Lung microvascular endothelial cell (primary cell): ENCODE measurements around the gene PPP4R1. TPM values are rescaled to one million over a fixed set of nuclear protein-coding genes. Genes with fewer than 3 reads are reported as not detected.
"Not testable (repeated sequence)": the region's sequence is repeated elsewhere in the genome, so short reads cannot be mapped to it uniquely, and the experiment has no call there.

Experiments used
- DNase-seq, 2 donors: peaks; one replicate each; pipeline versions ENCODE4 v3.0.0 to v3.0.0-alpha.2; 2010; ENCODE audit warnings: low read depth in 2 of 2
- total RNA-seq: library from RNA; depleted of rRNA; stranded (reverse); fragments of >200 nt; gene quantifications from 2 replicates; pipeline ENCODE4 v1.2.1, GENCODE V29; 2014

PPP4R1 gene, protein sequence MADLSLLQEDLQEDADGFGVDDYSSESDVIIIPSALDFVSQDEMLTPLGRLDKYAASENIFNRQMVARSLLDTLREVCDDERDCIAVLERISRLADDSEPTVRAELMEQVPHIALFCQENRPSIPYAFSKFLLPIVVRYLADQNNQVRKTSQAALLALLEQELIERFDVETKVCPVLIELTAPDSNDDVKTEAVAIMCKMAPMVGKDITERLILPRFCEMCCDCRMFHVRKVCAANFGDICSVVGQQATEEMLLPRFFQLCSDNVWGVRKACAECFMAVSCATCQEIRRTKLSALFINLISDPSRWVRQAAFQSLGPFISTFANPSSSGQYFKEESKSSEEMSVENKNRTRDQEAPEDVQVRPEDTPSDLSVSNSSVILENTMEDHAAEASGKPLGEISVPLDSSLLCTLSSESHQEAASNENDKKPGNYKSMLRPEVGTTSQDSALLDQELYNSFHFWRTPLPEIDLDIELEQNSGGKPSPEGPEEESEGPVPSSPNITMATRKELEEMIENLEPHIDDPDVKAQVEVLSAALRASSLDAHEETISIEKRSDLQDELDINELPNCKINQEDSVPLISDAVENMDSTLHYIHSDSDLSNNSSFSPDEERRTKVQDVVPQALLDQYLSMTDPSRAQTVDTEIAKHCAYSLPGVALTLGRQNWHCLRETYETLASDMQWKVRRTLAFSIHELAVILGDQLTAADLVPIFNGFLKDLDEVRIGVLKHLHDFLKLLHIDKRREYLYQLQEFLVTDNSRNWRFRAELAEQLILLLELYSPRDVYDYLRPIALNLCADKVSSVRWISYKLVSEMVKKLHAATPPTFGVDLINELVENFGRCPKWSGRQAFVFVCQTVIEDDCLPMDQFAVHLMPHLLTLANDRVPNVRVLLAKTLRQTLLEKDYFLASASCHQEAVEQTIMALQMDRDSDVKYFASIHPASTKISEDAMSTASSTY
- total RNA-seq, result 84.8 and 134 TPM in 2 replicates

DNA sequence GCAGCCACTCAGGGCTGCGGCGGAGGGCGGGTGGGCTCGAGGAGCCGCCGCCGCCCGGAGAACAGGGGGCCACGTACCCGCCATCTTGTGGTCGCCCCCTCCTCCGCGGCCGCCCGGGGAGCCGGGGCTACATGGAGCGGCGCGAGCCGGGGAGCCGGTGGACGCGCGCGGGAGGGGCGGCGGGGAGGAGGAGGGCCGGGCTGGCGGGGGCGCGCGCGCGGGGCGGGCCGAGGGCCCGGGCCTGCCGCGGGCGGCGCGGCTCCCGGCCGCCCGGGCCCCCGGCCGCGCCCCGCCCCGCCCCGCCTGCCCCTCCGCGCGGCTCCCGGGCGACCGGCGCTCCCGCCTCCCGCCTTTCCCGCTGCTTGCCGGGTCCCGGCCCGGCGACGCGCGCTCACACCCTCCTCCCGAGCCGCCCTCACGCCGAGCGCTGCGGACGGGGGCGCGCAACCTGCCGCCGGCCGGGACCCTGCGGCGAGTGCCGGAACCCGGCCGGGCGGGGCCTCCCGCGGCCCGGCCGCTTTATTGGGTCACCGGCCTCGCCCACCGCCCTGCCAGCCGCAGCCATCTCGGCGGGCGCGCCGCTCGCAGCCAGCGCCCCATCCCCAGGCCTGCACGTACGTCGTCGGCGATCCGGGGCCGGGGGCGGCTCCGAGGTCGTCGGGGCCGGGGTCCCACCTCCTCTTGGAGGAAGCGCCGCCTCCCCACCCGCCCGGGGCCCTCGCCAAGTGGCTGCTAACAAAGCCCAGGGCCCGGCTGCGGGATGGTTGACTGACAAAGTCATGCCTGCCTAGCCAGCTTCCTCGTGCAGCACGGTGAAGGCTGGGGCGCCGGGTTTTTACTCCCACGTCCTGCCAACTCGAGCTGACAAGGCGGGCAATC lies at the start of gene PPP4R1:
TSS of gene PPP4R1 (minus strand) at position 159 of the 879 bp plus-strand sequence. CDS start at position 84, 75 bp downstream.
- DNase-seq, result peak; percentile 71 to 83

DNA sequence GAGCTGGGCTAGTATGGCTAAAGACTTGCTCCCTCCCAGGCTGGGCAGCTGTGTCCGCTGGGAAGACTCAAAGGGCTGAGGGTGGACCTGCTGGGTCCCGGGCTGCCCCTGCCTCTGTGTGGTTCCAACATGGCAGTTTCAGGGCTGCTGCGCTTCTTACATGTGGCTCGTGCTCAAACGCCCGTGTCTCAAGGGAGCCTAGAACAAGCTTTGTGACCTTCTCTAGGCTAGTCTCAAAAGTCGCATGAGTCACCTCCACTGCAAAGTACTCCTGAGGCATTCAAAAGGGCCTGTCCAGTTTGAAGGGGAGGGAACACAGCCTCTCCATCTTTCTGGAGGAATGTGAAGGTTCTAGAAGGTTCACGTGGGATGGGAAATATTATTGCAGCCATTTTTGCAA lies 49.0 kb upstream of the PPP4R1 start:
- no peak for DNase-seq

DNA sequence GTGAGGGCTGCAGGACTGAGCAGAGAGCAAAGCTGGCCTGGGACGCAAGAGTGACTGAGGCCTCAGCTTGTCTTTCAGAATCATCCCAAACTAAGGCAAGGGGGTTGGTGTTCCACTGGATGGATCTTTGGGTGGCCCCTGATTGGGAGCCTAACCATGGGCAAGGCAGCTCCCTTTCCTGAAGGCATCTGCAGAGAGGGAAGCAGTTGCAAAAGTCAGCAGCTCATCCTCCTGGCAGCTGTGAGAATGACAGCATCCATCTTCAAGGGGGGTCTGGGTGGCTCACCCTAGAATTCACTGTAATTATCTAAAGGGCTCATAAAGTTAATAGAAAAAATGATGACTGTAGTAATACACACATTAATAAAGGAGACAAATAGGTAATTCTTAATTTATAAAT lies 47.2 kb upstream of the PPP4R1 start:
- peak in 1 of 2 donors; percentile 25 for DNase-seq

DNA sequence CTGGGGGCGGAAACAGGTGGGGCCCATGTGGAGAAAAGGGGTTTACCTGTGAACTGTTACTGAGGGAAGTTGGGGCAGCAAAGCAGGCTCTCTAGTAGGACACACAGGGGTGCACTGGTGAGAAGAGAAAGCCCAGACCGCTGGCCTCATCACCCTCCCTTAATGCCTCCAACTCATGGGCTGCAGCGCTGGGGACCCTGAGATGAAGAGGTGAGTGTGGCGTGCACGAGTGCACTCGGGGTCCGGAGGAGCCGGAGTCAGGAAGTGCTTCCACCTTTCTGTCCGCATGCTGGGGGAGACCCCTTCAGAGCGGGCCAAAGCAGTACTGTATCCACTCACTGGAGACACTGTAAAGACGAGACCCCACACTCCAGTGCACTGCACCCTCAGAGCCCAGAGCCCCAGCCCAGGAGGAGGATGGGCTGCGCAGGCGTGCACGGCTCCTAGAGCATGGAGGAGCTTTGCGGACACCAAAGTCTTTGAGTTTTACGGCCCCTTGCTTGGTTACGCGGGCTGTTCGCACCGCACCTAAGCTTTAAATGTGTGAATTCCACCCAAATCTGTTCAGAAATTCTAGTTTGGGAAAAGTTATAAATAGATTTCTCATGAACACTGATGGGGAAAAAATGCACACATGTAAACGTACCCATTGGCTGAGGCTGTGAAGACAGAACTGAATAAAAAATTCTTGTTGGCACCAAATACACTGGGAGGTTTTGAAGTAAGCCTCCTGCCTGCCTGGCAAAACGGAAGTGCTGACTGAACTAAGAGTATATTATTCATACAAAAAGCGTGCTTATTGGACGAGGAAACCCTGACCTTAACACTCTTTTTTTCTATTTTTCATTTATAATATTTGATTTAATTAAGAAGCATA lies 45.4 kb upstream of the PPP4R1 start:
- DNase-seq, result no peak

DNA sequence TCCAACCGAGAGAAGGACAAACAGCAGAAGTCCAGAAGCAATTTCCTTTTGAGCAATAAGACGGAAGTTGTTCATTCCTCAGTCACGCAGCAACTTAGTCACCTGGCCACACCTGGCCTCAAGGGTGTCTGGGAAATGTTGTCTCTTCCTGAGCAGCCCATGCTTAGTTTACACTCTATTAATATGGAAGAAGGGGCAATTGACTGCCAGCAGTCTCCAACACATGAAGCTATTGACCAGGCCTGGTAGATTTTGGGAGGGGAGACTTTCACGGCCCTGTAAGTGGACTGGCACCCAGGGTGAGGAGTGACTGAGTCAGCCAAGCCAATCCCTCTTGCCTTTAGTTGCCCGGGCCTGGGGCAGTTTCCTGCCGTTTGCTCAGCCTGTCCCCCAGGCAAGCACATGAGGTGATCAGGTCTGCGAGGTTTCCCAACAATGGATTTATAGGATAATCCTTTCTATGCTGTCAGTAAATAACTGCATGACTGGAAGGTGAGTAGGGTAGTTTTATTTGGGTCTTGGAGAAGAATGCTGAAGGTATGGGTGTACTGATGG lies 43.8 kb upstream of the PPP4R1 start:
- DNase-seq, result no peak

DNA sequence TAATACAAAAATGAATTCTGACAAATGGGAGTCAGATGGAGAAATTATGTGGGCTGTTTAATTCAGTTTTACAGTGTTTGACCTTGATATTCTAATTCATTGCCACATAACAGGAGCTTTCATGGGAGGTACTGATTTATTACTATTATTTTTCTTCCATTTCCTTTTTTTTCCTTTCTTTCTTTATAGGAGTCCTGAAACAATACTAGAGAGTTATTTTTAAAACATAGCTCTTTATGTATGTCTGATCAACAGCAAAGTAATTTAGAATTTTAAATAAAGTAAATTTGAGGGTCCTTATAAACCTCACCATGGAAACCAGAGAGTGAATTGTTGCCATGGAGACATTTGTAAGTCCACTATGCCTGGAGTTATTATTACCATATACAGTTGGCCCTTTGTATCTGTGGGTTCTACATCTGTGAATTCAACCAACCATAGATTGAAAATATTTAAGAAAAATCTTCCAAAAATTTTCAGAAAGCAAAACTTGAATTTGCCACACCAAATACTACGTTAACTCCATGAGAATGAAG lies 40.9 kb upstream of the PPP4R1 start:
- DNase-seq, result no peak

DNA sequence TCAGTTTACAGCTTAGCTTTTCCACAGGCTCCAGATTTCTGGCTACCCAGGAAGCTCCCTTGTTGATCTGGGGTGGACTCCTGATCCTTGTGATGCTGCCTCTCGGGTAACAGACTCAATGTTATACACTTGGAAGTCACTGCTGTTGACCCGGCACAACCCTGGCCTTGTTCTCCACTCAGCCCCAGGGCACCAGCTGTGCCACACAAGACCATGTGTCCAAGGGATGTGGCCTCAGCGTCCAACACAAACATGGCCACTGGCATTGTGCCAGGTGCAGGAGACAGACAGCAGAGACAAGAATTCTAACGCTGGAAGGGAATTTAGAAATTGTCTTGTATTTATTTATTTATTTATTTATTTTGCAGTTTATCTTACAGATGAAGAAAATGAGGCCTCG lies 39.0 kb upstream of the PPP4R1 start:
- DNase-seq, result peak; percentile 56 to 81

DNA sequence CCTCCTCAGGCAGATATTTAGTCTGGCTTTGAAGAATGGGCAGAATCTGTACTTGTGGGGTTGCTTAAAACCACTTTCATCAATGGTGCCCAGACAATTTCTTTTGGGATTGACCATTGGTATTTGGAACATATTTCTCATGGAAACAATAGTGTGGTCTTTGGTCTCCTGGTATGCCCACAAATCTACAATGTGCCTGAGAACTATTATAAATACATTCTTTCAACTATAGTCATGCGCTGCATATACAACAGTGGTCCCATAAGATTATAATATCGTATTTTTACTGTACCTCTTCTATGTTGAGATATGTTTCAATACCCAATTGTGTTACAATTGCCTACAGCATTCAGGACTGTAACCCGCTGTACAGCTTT lies 34.8 kb upstream of the PPP4R1 start:
- DNase-seq, result no peak

DNA sequence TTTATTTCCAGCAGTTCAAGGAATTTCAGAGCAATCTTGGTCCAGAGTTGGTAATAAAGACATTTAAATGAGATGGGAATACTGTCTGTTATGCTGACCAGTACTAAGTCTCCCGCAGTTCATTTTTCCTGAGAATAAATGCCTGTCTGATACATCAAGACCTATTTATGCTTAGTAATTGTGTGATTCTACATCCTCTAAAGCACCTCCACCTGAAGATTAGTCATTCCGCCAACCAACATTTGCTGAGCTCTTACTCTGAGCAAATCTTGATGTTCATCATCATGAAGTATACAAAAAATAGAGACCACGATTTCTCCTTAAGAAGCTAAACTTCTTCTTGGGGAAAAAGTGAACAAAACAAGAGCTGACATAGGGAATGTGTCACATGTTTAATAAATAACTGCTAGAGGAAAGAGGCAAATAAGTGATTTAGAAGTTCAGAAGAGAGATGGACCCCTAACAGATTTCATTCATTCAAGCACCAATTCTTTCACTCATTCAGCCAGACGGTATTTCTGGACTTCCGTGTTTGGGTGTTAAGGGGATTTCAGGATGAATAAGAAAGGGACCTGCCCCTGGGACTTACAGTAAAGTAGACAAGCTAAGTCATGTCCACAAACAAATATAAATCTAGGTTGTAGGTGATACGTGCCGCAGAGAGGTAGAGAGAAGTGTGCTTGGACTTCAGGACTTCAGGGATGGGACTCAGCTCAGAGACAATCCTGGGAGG lies 34.2 kb upstream of the PPP4R1 start:
- no peak for DNase-seq

DNA sequence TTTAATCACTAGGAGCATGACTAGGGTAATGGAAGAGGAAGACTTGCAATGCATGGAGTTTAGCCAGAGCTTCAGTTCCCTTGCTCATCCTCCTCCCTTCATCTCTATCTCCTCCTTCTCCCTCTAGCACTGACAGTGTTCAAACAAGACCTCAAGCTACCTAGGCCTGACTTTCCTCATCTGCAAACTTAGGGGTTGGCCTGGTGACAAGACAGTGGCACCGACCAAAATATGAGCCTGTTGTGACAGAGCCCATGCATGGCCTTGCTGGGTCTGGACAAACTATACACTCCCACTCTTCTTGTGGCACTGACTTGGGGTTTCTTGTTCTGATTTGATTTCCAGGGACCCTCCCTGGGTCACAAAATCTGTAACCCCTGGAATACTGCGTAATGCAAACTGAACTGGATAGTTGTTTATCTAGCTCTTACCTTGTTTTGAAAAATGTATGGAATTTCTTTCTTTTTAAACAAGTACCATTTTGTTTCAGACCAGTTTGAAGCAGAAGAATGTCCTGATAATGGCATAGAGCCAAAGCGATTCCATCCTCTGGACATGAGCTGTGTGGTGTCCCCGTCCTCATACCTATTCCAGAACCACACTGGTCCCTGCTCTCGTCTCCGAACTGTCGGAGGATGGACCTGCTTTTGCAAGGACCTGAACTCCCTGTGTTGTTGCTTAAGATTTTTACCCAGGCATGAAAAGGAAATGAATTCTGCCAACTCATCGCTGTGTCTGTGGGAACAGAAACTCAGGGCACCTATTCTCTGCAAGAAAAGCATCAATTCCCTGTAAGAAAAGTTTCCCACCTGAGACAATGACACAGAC lies 33.4 kb upstream of the PPP4R1 start:
- DNase-seq, result peak; percentile 12 to 40

DNA sequence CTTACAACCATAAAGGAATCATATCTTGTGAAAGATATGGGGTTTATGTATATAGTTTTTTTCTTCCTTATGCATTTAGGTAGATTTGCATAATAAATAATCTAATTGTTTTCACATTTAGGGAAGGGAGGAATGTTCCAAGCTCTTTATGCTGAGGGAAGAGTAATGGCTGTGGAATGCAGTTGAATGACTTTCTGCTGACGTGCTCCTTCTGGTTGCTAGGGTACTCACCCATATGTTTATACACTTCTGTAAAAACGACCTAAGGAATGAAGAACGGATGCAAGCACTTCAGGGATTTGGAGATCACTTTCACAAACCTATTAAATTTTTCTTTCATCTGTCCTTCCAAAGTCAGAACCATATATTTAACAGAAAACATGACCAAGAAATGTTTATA lies 29.2 kb upstream of the PPP4R1 start:
- peak; percentile 92 to 96 for DNase-seq

DNA sequence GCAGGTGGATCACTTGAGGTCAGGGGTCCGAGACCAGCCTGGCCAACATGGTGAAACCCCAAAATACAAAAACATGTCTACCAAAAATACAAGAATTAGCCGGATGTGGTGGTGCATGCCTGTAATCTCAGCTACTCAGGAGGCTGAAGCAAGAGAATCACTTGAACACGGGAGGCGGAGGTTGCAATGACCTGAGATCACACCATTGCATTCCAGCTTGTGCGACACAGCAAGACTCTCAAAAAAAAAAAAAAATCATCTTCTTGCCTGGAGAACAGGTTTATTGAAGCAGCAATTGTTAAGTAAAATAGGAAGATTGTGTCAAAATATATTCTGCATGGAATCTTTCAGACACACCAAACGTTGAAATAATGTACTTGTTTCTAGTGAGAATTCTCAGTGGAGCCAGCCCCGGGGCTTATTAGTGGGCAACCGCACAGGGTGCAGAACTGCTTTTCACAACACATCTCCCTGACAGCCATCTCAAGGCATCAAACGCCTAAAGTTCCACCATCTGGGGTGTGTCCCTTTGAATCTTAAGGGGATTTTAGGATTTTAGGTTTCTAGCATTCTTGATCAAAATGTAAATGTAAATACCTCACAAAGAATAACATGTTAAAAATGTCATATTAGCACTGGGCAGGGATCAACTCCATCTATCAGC lies 28.6 kb upstream of the PPP4R1 start:
- no peak for DNase-seq

DNA sequence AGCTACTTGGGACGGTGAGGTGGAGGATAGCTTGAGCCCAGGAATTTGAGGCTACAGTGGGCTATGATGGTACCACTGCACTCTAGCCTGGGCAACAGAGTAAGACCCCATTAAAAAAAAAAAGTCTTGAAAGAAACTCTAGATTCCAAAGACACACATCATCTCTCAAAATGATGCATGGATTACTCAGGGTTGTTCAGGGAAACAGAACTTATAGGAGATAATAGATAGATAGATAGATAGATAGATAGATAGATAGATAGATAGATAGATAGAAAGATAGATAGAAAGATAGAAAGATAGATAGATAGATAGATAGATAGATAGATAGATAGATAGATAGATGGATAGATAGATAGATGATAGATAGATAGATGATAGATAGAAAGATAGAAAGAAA lies 26.7 kb upstream of the PPP4R1 start:
- DNase-seq, result not testable (repeated sequence)

DNA sequence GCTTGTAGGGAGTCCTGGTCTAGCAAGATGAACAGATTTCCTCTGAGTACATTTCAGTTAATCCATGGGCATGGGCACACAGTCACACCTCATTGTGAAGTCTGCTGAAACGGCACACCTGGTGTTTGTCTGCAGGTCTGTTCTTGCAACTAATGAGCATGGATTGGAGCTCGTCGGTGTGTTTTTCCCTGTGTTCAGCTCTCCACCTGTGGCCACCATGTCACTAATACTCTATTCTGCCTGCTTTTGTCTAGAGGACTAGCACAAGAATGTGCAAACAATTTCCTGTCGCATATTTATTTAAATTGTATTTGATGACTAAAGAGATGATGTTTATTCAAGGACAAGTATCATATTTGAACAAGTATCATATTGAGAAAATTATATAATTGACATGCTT lies 24.5 kb upstream of the PPP4R1 start:
- no peak for DNase-seq

DNA sequence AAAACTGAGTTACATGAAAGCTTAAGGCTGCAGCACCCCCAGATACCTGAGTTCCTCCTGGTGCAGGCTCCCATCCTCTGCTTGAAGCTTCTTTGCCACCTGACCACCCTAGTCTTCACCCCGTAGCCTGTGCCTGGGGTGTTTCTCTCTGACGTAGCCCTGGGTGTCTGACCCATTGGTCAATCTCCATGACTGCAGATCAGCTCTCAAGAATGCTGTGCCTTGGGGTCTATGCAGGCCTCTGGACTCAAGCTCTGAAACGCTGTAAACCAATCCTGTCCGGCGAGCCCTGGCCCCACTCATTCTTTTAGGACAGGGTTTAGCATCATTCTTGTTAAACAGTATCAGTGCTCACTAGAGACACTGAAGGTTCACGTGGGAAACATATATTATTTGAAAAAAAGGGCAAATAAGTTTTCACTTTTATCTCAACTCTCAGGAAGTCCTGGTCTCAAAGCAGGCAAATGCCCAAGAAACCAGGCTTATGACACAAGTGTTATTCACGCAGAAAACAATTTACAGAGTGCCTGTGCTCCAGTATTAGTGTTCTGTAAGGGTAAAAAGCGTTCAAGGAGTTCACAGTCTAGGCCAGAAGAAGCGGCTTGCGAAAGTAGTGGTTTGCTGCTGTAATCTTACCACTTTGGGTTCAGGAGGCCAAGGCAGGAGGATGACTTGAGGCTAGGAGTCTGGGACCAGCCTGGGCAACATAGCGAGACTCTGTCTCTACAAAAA lies 22.8 kb upstream of the PPP4R1 start:
- no peak for DNase-seq

DNA sequence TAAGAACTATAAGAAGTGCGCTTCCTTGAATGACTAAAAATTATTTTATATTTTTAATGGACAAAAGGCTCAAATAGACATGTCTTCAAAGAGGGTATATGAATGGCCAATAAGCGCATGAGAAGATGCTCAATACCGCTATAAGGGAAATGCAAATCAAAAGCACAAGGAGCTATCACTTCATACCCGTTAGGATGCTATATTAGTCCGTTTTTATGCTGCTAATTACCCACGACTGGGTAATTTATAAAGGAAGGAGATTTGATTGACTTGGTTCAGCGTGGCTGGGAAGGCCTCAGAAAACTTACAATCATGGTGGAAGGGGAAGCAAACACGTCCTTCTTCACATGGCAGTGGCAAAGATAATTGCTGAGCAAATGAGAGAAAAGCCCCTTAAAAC lies 20.5 kb upstream of the PPP4R1 start:
- no peak for DNase-seq
